ENCODE data around the gene FSTL4. TPM values are rescaled to one million over a fixed set of nuclear protein-coding genes. Genes with fewer than 3 reads are reported as not detected.

The FSTL4 gene
- total RNA-seq, 1 donor from 2014 or later: 0.21 TPM

- Mint-ChIP-seq H3K4me1 (ENCODE audit: unreplicated experiment) (peaks cover 13% of the 10 kb centered on the region), H3K36me3 (ENCODE audit: low read depth, unreplicated experiment) (no peaks in the 10 kb centered on the region), H3K27ac (ENCODE audit: unreplicated experiment) (no peak overlapping the region), H3K9me3 (ENCODE audit: unreplicated experiment) (no peaks in the 10 kb centered on the region), H3K27me3 (ENCODE audit: unreplicated experiment) (peaks cover 5% of the 10 kb centered on the region), H3K4me3 (ENCODE audit: unreplicated experiment) (no peak overlapping the region)
- no peak for TF ChIP-seq CTCF (IDR thresholded peaks at IDR 0.05; ENCODE audit: unreplicated experiment)
- no peak for DNase-seq (ENCODE audit: low spot score)
Observed at GRCh38 chr5:133321286-133321832, 291.0 kb downstream of the FSTL4 start.

GRCh38 chr5:133319905-133320520 is 292.3 kb downstream of the FSTL4 start:
- no peaks in the 10 kb centered on the region for H3K36me3 Mint-ChIP-seq (ENCODE audit: low read depth, unreplicated experiment)
- no peak overlapping the region for H3K4me3 Mint-ChIP-seq (ENCODE audit: unreplicated experiment)
- peaks cover 13% of the 10 kb centered on the region for H3K4me1 Mint-ChIP-seq (ENCODE audit: unreplicated experiment)
- peaks cover 5% of the 10 kb centered on the region for H3K27me3 Mint-ChIP-seq (ENCODE audit: unreplicated experiment)
- no peak overlapping the region for H3K27ac Mint-ChIP-seq (ENCODE audit: unreplicated experiment)
- H3K9me3 Mint-ChIP-seq (ENCODE audit: unreplicated experiment): no peaks in the 10 kb centered on the region
- no peak for TF ChIP-seq CTCF (IDR thresholded peaks at IDR 0.05; ENCODE audit: unreplicated experiment)
- no peak for DNase-seq (ENCODE audit: low spot score)

GRCh38 chr5:133319244-133319643 is 293.1 kb downstream of the FSTL4 start:
- Mint-ChIP-seq H3K9me3 (ENCODE audit: unreplicated experiment) (no peaks in the 10 kb centered on the region), H3K4me1 (ENCODE audit: unreplicated experiment) (peaks cover 13% of the 10 kb centered on the region), H3K27ac (ENCODE audit: unreplicated experiment) (no peak overlapping the region), H3K27me3 (ENCODE audit: unreplicated experiment) (peaks cover 4% of the 10 kb centered on the region), H3K36me3 (ENCODE audit: low read depth, unreplicated experiment) (no peaks in the 10 kb centered on the region), H3K4me3 (ENCODE audit: unreplicated experiment) (no peak overlapping the region)
- TF ChIP-seq CTCF (IDR thresholded peaks at IDR 0.05; ENCODE audit: unreplicated experiment): no peak
- no peak for DNase-seq (ENCODE audit: low spot score)

- Mint-ChIP-seq H3K4me3 (ENCODE audit: unreplicated experiment) (no peak overlapping the region), H3K4me1 (ENCODE audit: unreplicated experiment) (peaks cover 13% of the 10 kb centered on the region), H3K27me3 (ENCODE audit: unreplicated experiment) (peaks cover 5% of the 10 kb centered on the region), H3K9me3 (ENCODE audit: unreplicated experiment) (no peaks in the 10 kb centered on the region), H3K27ac (ENCODE audit: unreplicated experiment) (no peak overlapping the region), H3K36me3 (ENCODE audit: low read depth, unreplicated experiment) (no peaks in the 10 kb centered on the region)
- TF ChIP-seq CTCF (IDR thresholded peaks at IDR 0.05; ENCODE audit: unreplicated experiment): no peak
- DNase-seq (ENCODE audit: low spot score): no peak
Observed at GRCh38 chr5:133317558-133317957, 294.8 kb downstream of the FSTL4 start.
